Measurements from ENCODE around the gene DAB1.

The DAB1 gene

GRCh38 chr1:57340334-57341070 lies 83.4 kb downstream of the DAB1 start:
- ChIA-PET CTCF (no interaction called here), POLR2A (no interaction called here)
- no peak for DNase-seq (ENCODE audit: extremely low spot score)
- TF ChIP-seq HDGF (IDR thresholded peaks at IDR 0.05; ENCODE audit: borderline replicate concordance) (no peak), FOXA1 (IDR thresholded peaks at IDR 0.05) (no peak), FOXM1 (IDR thresholded peaks at IDR 0.05; ENCODE audit: borderline replicate concordance) (no peak), L3MBTL2 (conservative IDR thresholded peaks at IDR 0.05) (no peak), CTBP1 (IDR thresholded peaks at IDR 0.05; ENCODE audit: borderline replicate concordance) (no peak), TARDBP (IDR thresholded peaks at IDR 0.05) (no peak), ZNF384 (IDR thresholded peaks at IDR 0.05) (no peak), FOXK2 (IDR thresholded peaks at IDR 0.05) (no peak), LEF1 (IDR thresholded peaks at IDR 0.05; ENCODE audit: borderline replicate concordance) (no peak), SUZ12 (IDR thresholded peaks at IDR 0.05) (no peak), ELF4 (IDR thresholded peaks at IDR 0.05) (no peak), ARNT (IDR thresholded peaks at IDR 0.05) (no peak), SP1 (IDR thresholded peaks at IDR 0.05) (no peak), BHLHE40 (IDR thresholded peaks at IDR 0.05; ENCODE audit: borderline replicate concordance) (no peak)
- TF ChIP-seq, protein P1, sequence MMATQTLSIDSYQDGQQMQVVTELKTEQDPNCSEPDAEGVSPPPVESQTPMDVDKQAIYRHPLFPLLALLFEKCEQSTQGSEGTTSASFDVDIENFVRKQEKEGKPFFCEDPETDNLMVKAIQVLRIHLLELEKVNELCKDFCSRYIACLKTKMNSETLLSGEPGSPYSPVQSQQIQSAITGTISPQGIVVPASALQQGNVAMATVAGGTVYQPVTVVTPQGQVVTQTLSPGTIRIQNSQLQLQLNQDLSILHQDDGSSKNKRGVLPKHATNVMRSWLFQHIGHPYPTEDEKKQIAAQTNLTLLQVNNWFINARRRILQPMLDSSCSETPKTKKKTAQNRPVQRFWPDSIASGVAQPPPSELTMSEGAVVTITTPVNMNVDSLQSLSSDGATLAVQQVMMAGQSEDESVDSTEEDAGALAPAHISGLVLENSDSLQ (IDR thresholded peaks at IDR 0.05) = no peak

- TF ChIP-seq L3MBTL2 (conservative IDR thresholded peaks at IDR 0.05) = no peak
- no peak for TF ChIP-seq LEF1 (IDR thresholded peaks at IDR 0.05; ENCODE audit: borderline replicate concordance)
- TF ChIP-seq, protein P1 (IDR thresholded peaks at IDR 0.05) = no peak
- no peak for TF ChIP-seq SUZ12 (IDR thresholded peaks at IDR 0.05)
- TF ChIP-seq ELF4 (IDR thresholded peaks at IDR 0.05) = no peak
- TF ChIP-seq HDGF (IDR thresholded peaks at IDR 0.05; ENCODE audit: borderline replicate concordance) = no peak
- no peak for TF ChIP-seq ARNT (IDR thresholded peaks at IDR 0.05)
- DNase-seq (ENCODE audit: extremely low spot score) = no peak
- ChIA-PET POLR2A (no interaction called here), CTCF (no interaction called here)
These were observed 86.2 kb downstream of the DAB1 start for GRCh38 chr1:57337623-57338022.

DNA sequence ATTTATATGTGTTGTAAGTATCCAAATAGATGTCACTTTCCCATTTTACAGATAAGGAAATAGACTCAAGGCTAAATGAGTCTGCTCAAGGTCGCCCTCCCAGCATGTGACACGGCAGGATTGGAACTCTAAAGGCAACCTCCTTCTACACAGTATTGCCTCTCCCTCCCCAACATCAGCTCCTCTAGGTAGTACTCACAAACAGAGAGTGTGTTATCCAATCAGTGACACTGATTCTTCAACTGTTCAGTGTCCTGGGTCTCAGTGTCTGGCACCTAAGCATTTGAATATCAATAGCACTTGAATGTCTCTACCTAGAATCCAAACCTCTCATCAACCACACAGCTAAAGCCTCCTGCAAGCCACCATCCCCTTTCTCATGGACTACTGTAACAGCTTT lies 87.1 kb downstream of the DAB1 start:
- ChIA-PET POLR2A (no interaction called here), CTCF (no interaction called here)
- TF ChIP-seq FOXA1 (IDR thresholded peaks at IDR 0.05) (no peak), BHLHE40 (IDR thresholded peaks at IDR 0.05; ENCODE audit: borderline replicate concordance) (no peak), ARNT (IDR thresholded peaks at IDR 0.05) (no peak), CTBP1 (IDR thresholded peaks at IDR 0.05; ENCODE audit: borderline replicate concordance) (no peak), HDGF (IDR thresholded peaks at IDR 0.05; ENCODE audit: borderline replicate concordance) (no peak), L3MBTL2 (conservative IDR thresholded peaks at IDR 0.05) (no peak), ELF4 (IDR thresholded peaks at IDR 0.05) (no peak), FOXM1 (IDR thresholded peaks at IDR 0.05; ENCODE audit: borderline replicate concordance) (no peak), LEF1 (IDR thresholded peaks at IDR 0.05; ENCODE audit: borderline replicate concordance) (no peak), SP1 (IDR thresholded peaks at IDR 0.05) (no peak), SUZ12 (IDR thresholded peaks at IDR 0.05) (no peak), TARDBP (IDR thresholded peaks at IDR 0.05) (no peak), NFRKB (IDR thresholded peaks at IDR 0.05) (no peak), FOXK2 (IDR thresholded peaks at IDR 0.05) (no peak), ZNF384 (IDR thresholded peaks at IDR 0.05) (no peak)
- TF ChIP-seq, protein P1 (IDR thresholded peaks at IDR 0.05) = no peak
- DNase-seq (ENCODE audit: extremely low spot score) = no peak

GRCh38 chr1:57331620-57332019 lies 92.2 kb downstream of the DAB1 start:
- no peak for TF ChIP-seq ARNT (IDR thresholded peaks at IDR 0.05)
- TF ChIP-seq ZNF384 (IDR thresholded peaks at IDR 0.05) = no peak
- no peak for TF ChIP-seq TARDBP (IDR thresholded peaks at IDR 0.05)
- no peak for TF ChIP-seq HDGF (IDR thresholded peaks at IDR 0.05; ENCODE audit: borderline replicate concordance)
- TF ChIP-seq FOXM1 (IDR thresholded peaks at IDR 0.05; ENCODE audit: borderline replicate concordance) = no peak
- no peak for TF ChIP-seq BHLHE40 (IDR thresholded peaks at IDR 0.05; ENCODE audit: borderline replicate concordance)
- no peak for TF ChIP-seq LEF1 (IDR thresholded peaks at IDR 0.05; ENCODE audit: borderline replicate concordance)
- TF ChIP-seq, protein P1 (IDR thresholded peaks at IDR 0.05) = no peak
- TF ChIP-seq FOXK2 (IDR thresholded peaks at IDR 0.05) = no peak
- TF ChIP-seq ELF4 (IDR thresholded peaks at IDR 0.05) = no peak
- TF ChIP-seq NFRKB (IDR thresholded peaks at IDR 0.05) = no peak
- TF ChIP-seq SUZ12 (IDR thresholded peaks at IDR 0.05) = no peak
- TF ChIP-seq L3MBTL2 (conservative IDR thresholded peaks at IDR 0.05) = no peak
- no peak for DNase-seq (ENCODE audit: extremely low spot score)
- ChIA-PET CTCF (no interaction called here), POLR2A (no interaction called here)

DNA sequence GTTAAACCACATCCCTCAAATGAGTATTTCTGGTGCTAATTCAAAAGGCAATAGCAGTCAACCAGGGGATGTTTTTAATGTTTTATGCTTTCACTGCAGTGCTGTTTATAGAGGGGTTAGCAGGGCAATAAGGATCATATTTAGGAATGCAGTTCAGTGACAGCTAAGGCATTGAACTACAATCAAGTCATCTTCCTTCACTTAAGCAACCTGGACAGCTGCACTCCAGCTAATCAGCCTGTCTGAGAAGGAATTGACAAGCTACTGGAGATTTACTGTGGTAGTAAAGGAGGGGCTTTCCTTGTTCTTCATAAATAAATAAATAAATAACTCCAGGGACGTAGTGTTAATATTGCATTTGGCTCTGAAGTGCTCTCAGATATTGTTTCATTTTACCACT lies 93.9 kb downstream of the DAB1 start:
- POLR2A ChIA-PET = no interaction called here
- DNase-seq (ENCODE audit: extremely low spot score) = no peak
- CTCF ChIA-PET = no interaction called here
- TF ChIP-seq NFRKB (IDR thresholded peaks at IDR 0.05) (no peak), SUZ12 (IDR thresholded peaks at IDR 0.05) (no peak), ZNF384 (IDR thresholded peaks at IDR 0.05) (no peak), ELF4 (IDR thresholded peaks at IDR 0.05) (no peak), FOXM1 (IDR thresholded peaks at IDR 0.05; ENCODE audit: borderline replicate concordance) (no peak), CTBP1 (IDR thresholded peaks at IDR 0.05; ENCODE audit: borderline replicate concordance) (no peak), L3MBTL2 (conservative IDR thresholded peaks at IDR 0.05) (no peak), FOXA1 (IDR thresholded peaks at IDR 0.05) (no peak)
- TF ChIP-seq, protein P1 (IDR thresholded peaks at IDR 0.05) = no peak
